Measurements from ENCODE around the gene NDUFB8.
"Not testable (repeated sequence)": the region's sequence is repeated elsewhere in the genome, so short reads cannot be mapped to it uniquely, and the experiment has no call there.

NDUFB8 gene

DNA sequence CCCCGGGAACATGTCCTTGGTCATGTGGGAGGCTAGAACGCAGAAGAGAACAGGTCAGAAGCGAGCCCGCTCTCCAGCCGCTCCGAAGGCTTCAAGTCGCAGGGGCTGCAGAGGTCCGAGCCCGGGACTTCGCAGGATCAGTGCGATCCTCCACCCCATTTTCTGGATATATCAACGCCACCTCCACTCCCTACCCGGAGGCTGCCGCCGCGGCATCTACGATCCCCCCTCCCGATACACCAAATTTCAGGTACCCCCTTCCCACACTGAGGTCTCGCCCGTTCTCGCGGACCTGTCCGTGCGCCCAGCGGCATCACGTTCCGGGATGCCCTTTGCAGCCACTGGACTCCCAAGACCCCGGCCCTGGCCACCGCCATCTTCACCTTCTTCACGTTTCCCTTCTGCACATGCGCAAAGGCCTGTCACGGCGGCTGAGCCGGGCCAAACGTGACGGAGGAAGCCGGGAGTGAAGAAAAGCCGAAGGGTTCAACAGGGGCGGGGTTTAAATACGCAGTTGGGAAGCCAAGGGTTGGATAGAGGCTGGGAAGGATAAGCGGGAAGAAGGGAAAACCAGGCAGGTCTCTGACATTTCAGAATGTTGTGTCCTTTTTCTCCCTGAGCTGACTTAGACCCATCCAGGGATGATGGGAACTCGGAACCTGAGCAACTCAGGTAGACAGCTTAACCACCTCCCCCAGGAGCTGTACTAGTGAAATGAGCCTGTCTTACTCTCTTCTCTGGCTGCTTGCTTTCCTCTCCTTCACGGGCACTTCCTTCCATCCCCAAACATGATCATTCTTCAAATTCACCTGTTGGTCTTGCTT, at the start of gene NDUFB8:
Gene NDUFB8 (minus strand): TSS at position 397 of the 824 bp plus-strand sequence. CDS start 20 bp downstream, at position 377.
- DNase-seq = peak; percentile 86

DNA sequence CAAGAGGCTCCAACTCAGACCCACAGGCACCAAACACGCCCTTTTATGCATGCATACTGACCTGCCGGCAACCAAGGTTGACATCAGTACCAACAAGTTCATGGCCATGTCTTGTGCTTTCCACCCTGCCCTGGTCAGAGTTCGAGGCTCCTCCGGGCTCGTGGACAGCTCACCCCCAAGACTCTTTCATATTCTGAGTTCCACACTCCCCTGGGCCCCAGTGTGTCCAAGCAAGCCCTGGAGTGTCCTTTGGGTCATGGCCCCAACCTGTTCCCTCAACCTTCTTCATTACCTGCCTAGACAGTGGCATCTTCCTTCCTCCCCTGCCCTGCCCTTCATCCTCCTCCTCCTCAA, 46.6 kb upstream of the NDUFB8 start:
- no peak for DNase-seq

DNA sequence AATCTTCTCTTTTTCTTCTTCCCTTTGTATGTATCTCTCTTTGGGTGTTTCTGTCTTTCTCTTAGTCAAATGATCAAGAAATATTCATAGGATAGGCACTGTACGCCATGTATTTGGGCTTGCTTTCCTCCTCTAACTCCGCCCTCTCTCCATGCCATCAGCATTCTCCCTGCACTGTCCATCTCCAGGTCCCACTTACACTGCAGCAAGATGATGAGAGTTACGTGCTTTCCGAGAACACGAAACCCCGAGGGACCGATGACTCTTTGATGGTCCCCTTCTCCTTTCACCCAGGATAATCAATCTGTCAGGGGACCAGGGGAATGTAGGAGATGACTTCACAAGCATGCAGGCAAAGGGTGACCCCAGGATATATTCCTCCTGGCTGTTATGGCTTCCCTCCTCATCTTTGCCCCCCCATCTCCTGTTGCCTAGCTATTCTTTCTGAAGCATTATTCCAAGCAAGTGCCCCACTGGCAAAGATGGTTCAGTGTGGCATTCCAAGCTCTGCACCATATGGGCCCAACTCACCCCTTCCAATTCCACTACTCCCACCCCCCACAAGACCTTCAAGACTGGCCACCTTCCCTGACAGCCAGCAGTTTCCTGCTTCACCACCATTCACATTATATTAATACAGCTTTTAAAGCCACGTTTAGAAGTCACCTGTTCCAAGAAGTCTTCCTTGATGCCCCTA, 46.1 kb upstream of the NDUFB8 start:
- DNase-seq = no peak

DNA sequence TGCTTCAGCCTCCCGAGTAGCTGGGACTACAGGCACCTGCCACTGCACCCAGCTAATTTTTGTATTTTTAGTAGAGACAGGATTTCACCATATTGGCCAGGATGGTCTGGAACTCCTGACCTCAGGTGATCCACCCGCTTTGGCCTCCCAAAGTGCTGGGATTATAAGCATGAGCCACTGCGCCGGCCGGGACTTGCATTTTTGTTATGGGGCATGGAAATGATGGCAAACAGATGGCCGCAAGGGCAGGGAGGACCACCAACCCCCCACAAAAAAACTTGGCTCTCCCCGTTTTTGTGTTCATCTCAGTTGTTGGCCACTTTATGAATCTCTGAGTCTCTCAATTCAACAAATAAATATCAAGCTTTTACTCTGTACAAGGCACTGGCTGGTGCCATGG, 45.5 kb upstream of the NDUFB8 start:
- not testable (repeated sequence) for DNase-seq

DNA sequence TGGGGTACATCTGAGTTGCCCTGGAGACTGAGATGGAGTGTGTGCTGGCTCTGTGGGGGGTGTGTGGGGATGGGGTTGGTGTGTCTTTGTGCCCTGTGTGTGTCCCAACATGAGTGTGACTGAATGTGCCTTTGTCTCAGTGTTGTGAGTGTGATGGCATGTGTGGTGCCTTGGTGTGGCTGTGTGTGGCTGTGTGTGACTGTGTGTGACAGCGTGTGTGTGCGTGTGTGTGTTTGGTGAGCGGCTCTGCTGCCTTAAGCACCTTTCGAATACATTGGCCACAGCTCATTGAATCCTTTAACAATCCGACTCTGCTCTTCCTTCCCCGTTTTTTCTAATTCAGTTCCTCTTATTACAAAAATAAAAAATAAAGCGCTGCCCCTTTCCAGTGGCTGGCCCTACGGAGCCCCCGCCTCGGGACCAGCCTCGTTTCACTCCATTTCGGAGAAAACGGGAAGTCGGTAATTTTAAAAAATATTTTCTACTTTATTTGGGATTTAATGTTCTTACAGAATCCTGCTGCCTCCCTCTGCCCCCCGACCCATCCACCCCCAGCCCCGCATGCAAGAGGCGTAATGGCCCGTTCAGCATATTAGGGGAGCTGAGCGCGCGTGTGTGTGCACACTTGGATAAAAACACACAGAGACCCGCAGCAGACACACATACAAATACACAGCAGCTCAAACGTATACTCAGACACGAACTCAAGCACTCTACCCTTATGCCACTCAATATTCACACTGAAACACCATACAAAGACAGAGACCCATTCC, 41.6 kb upstream of the NDUFB8 start:
- no peak for DNase-seq

DNA sequence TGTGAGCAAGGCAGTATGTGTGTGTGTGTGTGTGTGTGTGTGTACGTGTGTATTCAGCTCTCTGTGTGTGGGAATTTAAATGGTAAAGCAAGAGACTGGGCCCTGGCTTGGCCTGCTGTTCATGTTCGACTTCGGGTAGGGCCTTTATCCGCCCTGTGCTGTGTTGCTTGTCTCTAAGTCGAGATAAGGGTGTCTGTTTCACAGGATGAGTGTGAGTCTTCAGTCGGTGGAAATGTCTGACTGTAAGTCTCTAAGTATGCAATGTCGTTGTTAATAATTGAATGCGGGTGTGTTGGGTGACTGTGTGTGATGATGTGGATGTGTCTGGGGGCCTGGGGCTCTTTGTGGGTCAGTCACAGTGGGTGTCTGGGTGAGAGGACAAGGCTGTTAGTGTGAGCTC, 40.8 kb upstream of the NDUFB8 start:
- no peak for DNase-seq

DNA sequence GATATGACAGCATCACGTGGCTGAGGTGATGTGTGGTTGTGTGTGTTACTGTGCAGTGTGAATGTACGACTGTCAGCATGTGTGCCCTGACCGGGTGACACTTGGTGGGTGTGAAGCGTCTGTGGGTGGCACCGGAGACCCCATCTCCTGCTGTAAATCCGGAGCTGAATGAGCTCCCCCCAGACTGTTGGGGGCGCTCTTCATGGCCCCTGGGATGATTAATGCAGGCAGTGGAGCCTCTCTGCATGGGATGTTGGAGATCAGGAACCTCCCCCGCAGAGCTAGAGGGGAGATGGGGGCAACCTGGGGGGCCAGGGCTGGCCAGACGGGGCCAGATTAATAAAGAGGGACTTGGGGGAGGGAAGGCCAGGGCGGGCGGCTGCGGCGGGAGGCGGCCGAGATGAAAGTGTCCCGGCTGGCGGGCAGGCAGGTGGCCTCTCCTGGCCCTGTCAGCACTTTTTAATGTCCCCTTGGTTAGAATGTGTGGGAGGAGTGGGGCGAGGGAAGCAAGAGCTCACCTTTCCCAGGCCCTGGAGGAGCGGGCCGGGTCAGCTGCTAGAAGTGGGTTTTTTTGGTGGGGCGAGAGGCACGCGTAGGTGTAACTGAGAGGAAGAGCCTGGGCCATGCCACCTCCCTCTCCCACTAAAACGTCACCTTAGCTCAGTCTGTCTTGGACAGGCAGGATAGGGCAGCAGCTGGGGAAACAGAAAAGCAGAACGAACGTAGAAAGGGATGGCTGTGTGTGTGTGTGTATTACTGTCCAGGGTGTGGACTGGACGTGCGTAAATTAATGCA, 40.2 kb upstream of the NDUFB8 start:
- DNase-seq = no peak

DNA sequence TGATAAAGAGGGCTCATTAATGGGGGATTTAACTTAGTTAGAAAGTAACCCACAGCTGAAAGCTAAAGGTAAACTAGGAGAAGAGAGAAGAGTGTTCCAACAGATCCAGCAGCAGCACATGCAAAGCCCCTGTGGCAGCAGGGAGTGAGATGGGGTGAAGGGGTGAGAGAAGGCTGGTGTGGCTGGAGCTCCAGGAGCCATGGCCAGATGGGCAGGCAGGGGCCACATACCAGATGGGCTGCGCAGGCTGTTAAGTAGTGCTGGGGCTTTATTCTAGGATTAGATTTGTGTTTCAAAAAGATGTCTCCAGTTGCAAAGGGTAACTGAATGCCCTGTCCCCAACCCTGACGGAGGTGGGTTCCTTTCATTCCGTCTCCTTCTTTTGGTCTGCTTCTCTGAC, 39.2 kb upstream of the NDUFB8 start:
- no peak for DNase-seq

DNA sequence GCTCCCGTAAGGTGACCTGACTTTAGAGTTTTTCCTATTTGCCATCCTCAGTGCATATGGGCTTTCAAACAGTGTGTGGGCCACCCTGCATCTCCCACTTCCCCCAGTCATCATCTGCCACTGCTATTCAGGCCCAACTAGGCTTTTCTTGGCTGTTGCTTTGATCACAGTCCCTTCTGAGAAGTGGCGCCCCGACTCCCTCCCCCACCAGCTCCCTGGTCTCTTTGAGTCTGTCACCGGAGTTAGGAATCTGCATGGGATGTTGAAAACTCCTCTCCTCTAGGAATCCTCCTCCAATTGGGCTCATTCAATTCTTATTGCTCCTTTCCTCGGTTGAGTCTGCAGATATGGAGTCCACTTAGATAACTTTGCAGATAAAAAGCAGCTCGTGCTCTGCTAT, 38.2 kb upstream of the NDUFB8 start:
- no peak for DNase-seq

DNA sequence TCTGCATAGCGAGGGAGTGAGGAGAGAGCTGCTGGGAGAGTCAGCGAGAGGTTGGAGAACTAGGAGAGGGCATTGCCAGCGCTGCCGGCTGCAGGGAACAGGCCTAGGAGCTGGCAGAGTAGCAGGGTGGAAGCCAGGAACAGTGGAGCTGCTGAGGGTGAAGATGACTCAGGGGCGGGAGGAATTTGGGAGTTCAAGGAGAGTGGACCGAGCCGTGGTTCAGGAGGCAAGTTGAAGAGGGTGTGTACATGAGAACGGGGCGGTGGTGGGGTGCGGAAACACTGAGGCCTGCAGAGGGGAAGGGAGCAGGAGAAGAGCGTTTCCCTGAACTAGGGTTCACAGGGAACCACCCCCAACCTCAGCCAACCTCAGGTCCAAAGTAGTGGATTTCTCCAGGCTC, 37.6 kb upstream of the NDUFB8 start:
- DNase-seq = no peak

DNA sequence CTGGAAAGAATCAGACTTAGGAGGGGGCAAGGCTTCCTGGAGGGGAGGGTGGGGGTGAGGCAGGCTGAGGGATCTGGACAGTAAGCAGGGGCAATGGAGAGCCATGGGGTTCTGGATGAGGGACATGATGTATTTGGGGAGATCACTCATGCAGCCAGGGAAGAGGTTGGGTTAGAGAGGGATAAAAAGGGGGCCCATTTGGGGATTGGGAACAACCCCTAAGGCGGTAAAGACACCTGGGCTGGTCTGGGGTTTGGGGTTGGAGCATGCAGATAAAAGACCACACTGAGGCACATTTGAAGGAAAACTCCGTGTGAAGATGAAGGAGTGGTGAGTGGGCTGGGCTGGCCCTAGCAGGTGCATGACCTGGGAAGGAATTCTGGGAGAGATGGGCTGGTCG, 36.9 kb upstream of the NDUFB8 start:
- no peak for DNase-seq

DNA sequence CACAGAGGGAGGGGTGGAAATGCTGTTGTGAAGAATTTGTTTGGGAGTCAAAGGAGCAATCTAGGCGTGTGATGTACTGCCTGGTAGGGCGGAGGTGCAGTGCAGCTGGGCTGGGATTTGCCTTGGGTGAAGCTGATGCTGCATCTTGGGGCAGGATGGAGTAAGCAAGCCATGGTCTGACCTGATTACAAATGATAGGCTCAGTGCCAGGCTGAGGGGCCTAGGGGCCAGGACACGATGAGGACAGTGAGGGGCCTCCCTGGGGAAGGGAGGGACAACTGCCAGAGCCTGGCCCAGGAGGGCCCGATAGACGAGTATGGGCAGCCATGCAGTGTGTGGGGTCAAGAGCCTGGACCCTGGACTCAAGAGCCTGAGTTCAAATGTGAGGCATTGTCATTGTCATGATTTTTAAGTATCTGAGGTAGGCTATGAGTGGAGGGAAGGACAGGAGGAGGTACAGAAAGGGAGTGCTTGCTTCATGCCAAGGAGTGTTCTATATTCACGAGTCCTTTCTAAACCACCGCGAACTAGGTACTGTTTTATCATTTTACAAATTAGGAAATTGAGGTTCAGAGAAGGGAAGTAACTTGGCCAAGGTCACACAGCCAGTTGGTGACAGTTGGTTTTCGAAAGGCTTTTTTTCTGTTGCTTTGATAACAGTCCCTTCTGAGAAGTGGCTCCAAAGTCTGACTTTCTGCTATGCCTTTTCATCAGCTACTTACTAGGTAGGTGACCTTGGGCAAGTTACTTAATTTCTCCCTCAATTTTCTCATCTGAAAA, 35.7 kb upstream of the NDUFB8 start:
- no peak for DNase-seq

DNA sequence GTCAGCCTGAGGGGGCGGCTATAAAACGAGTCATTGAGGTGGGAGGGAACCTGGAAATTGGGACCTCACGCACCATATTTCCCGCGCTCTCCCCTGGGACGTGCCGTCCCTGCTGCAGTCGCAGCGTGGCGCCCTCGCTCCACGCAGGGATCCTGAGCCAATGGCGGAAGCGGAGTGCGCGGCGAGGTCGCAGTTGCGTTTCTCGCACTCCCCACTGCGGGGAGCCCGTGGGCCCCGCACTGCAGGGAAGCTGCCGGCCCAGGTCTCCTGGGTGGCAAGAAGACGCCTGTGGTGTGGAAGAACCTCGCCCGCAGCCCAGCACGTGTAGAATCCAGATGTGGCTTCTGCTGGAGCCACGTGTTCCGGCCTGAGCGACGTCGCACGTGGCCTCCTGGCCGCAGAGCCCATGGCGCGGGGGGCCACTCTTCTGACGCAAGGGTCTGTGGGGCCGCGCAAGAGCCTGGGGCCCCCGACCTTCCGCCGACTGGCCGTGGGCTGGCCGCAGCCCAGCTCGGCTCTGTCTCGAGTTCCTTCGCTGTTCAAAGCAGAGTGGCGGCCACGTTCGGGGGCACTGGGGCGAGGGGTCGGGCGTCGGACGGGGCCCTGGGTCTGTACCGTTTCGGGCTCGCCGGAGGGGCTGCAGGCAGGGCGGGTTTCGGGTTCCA, 32.5 kb upstream of the NDUFB8 start:
- DNase-seq = peak; percentile 78

DNA sequence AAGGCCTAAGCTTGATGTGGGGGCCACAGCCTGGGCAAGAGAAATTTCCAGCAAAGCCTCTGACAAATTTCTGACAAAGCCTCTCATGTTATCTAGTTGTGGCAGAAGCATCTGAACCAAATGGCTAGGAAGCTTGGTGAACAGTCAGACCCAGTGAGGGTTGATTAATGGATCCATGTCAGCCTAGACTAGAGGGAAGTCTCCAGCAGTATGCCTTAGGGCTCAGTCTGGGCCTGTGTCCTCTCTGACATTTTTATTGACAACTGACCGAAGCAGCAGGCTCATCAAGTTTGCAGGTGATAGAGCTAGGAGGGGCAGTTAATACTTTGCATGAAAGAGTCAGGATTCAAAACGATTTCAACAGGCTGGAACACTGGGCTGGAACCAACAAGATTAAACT, 31.3 kb upstream of the NDUFB8 start:
- DNase-seq = no peak

DNA sequence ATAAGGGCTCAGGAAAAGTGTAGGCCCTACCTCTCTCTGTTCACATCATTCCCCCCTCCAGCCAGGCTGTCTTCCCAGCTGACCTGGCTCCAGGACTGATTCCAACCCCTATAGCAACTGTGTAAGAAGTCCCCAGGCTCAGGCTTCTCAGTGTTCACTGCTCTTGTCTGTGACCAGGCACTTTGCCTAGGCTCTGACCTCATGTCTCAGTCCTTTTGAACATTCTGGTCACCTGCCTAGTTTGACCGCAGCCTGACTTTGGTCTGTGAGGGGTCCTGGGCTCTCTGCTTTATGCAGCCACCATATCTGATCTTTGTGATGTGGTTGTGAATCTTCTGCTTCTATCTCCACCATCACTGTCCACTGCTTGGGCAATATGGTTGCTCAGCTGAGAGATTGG, 30.6 kb upstream of the NDUFB8 start:
- DNase-seq = no peak

DNA sequence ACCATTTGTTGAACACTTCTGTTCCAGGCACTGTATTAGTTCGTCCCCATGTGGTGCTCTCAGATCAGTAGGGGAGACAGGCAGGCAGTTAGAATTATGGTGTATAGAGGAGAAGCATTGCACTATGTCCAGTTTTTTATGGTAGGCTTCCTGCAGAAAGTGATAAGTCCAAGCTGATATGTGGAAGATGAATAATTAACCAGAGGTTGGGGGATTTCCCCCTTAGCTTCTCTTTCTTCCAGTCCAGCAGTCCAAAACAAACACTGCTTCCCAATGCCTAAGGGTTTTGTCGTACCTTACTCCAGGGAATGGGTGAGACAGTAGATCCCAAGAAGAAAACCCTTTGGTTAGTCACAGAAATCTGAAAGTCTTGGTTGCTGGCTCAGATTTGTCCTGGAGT, 25.2 kb upstream of the NDUFB8 start:
- no peak for DNase-seq

DNA sequence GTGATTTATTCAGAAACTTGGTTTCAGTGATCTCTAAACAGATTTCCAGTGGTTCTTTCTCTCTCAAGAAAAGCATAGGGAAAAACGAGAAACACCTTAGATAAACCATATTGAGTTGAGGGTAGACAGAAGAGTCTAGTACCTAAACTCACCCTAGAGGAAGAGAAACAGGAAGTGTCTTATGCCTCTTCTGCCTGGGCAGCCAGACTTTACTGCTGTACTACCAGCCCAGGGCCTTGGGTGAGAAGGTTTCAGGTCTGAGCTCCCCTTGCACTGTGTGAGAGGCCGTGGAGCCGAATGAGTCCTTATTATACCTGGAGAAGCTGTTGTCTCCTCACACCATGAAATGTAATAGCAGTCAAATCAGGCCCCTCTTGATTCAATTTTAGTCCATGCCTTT, 24.3 kb upstream of the NDUFB8 start:
- no peak for DNase-seq

DNA sequence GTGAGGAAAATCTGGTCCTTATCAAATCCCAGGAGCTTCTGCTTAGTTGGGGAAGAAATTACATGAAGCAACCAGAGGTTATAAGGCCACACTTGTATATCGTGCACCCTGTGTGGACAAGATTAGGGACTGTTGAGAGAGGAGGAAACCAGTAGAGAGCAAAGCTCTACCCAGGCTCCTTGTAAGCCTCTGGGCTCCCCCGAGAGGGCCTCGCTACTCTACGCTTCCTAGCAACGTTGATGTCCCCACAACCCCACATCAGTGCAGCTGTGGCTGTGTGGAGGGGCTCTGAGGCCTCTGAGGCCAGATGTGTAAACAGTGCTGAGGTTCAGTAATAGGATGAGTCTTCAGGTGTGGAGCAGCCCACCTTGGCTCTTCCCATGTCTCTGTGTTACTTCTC, 22.1 kb upstream of the NDUFB8 start:
- no peak for DNase-seq

DNA sequence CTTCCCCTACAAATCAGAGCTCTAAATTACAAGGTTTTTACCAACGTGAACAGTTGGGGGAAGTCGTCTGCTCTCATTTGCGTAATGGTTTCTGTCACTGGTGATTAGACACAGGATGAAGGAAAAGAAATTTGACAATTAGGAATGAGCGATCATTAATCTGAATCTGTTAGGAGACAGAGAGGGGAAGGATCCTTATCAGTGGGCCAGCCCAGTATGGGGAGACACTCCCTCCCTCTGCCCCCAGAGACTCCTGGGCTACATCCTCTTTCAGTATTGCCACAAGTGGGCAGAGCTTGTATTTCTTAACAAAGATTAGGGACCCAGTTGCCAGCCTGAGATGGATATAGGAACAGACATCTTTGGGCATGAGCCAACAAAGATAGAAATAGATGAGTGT, 21.5 kb upstream of the NDUFB8 start:
- DNase-seq = no peak

DNA sequence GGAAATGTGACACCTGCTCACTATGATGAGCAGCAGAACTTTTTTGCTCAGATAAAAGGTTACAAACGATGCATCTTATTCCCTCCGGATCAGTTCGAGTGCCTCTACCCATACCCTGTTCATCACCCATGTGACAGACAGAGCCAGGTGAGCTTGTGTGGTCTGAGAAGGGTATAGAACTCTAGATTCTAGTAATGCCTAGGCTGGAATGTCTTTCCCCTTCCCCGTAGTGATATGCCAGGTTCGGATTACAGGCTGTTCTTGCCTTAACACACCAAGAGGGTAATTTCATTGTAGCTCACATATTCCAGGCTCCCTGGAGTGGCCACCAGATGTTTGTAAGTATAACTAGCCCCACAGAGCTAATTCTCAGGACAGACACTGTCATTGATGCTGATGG, 15.3 kb upstream of the NDUFB8 start:
- DNase-seq = no peak

DNA sequence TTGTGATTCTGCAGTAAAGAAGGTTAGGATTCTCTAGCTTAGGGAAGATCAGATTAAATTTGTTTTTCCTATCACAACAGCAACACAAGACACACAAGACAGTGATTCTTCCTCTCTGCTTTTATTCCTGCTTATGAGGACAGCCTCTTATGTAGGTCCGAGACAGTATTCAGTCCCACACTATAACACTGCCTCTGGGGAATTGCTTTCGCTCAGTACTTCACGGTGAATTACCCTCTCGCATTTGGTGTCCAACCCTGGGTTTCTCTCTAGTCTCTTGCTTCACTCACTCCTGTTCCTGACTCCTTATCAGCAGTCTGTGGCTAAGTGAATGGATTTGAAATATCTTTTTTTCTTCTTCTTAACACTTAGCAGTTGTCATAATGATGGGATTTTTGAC, 7.8 kb upstream of the NDUFB8 start:
- no peak for DNase-seq

Measured in activated CD4-positive, alpha-beta T cell treated with anti-CD3 and anti-CD28 coated beads, Interleukin-2, amount 50 U/mL, for 1 hour (primary cell).